Erythroblast (primary cell): ENCODE data around the gene OR2H1.

Experiments used
- GATA1 ChIP-seq: IDR thresholded peaks from 2 replicates; pipeline ENCODE4 v1.6.1; 2011; ENCODE audit warnings: low read depth, mild to moderate bottlenecking, control low read depth, low read length, moderate library complexity
- POLR2A ChIP-seq: IDR thresholded peaks from 2 replicates; pipeline ENCODE4 v1.6.1; 2011; ENCODE audit warnings: mild to moderate bottlenecking, low read length

GRCh38 chr6:29439006-29439405, 17.9 kb upstream of the OR2H1 start, which contains the start of gene OR10C1:
- TF ChIP-seq POLR2A, result no peak
- TF ChIP-seq GATA1, result no peak
